ENCODE measurements around the gene PRKAB2. TPM values are rescaled to one million over a fixed set of nuclear protein-coding genes. Genes with fewer than 3 reads are reported as not detected.

Gene PRKAB2
- total RNA-seq (2014; rRNA removed; shearing (Covaris generic)) = 18.0 and 21.3 TPM in 2 replicates
- 18.3 and 22.7 TPM in 2 replicates for polyA plus RNA-seq (2015; cell fraction: cytosol; rRNA removed)
- polyA plus RNA-seq (2015; cell fraction: nucleus; rRNA removed) = 200 and 264 TPM in 2 replicates

GRCh38 chr1:147172168-147173016 lies at the start of gene PRKAB2:
PRKAB2 (minus strand) TSS chr1:147172470; CDS start chr1:147172144, 326 bp downstream.
- in situ Hi-C loops (cut with HindIII; ENCODE audit: low pct_unique_long_range_greater_than_20kb, low sequenced_read_pairs) = no loop called here
- peak; percentile 98 for DNase-seq (ENCODE audit: low read depth, low spot score)

- in situ Hi-C loops (cut with HindIII; ENCODE audit: low pct_unique_long_range_greater_than_20kb, low sequenced_read_pairs) = no loop called here
- no peak for DNase-seq (ENCODE audit: low read depth, low spot score)
Observed at GRCh38 chr1:147218606-147219005, 46.3 kb upstream of the PRKAB2 start.

GRCh38 chr1:147217141-147217540 lies 44.9 kb upstream of the PRKAB2 start:
- no peak for DNase-seq (ENCODE audit: low read depth, low spot score)
- in situ Hi-C loops (cut with HindIII; ENCODE audit: low pct_unique_long_range_greater_than_20kb, low sequenced_read_pairs) = no loop called here

- in situ Hi-C loops (cut with HindIII; ENCODE audit: low pct_unique_long_range_greater_than_20kb, low sequenced_read_pairs) = no loop called here
- DNase-seq (ENCODE audit: low read depth, low spot score) = no peak
Observed at GRCh38 chr1:147216124-147216523, 43.9 kb upstream of the PRKAB2 start.

GRCh38 chr1:147215540-147215916 lies 43.3 kb upstream of the PRKAB2 start:
- in situ Hi-C loops (cut with HindIII; ENCODE audit: low pct_unique_long_range_greater_than_20kb, low sequenced_read_pairs) = no loop called here
- DNase-seq (ENCODE audit: low read depth, low spot score) = no peak

- no peak for DNase-seq (ENCODE audit: low read depth, low spot score)
- in situ Hi-C loops (cut with HindIII; ENCODE audit: low pct_unique_long_range_greater_than_20kb, low sequenced_read_pairs) = no loop called here
Observed at GRCh38 chr1:147214842-147215539, 42.7 kb upstream of the PRKAB2 start.

- in situ Hi-C loops (cut with HindIII; ENCODE audit: low pct_unique_long_range_greater_than_20kb, low sequenced_read_pairs) = no loop called here
- DNase-seq (ENCODE audit: low read depth, low spot score) = no peak
Observed at GRCh38 chr1:147214325-147214724, 42.1 kb upstream of the PRKAB2 start.

- in situ Hi-C loops (cut with HindIII; ENCODE audit: low pct_unique_long_range_greater_than_20kb, low sequenced_read_pairs) = no loop called here
- DNase-seq (ENCODE audit: low read depth, low spot score) = no peak
Observed at GRCh38 chr1:147213271-147213670, 41.0 kb upstream of the PRKAB2 start.

- in situ Hi-C loops (cut with HindIII; ENCODE audit: low pct_unique_long_range_greater_than_20kb, low sequenced_read_pairs) = no loop called here
- no peak for DNase-seq (ENCODE audit: low read depth, low spot score)
Observed at GRCh38 chr1:147211577-147211976, 39.3 kb upstream of the PRKAB2 start.

GRCh38 chr1:147210987-147211386 lies 38.7 kb upstream of the PRKAB2 start:
- in situ Hi-C loops (cut with HindIII; ENCODE audit: low pct_unique_long_range_greater_than_20kb, low sequenced_read_pairs) = no loop called here
- DNase-seq (ENCODE audit: low read depth, low spot score) = no peak

- in situ Hi-C loops (cut with HindIII; ENCODE audit: low pct_unique_long_range_greater_than_20kb, low sequenced_read_pairs) = no loop called here
Observed at GRCh38 chr1:147209825-147210821, 37.9 kb upstream of the PRKAB2 start.

GRCh38 chr1:147208619-147209018 lies 36.3 kb upstream of the PRKAB2 start:
- no peak for DNase-seq (ENCODE audit: low read depth, low spot score)
- in situ Hi-C loops (cut with HindIII; ENCODE audit: low pct_unique_long_range_greater_than_20kb, low sequenced_read_pairs) = no loop called here

More at GRCh38 chr1:147209825-147210821, 37.9 kb upstream of the PRKAB2 start:
- DNase-seq (ENCODE audit: low read depth, low spot score) = no peak

GRCh38 chr1:147207192-147207591 lies 34.9 kb upstream of the PRKAB2 start:
- DNase-seq (ENCODE audit: low read depth, low spot score) = no peak
- in situ Hi-C loops (cut with HindIII; ENCODE audit: low pct_unique_long_range_greater_than_20kb, low sequenced_read_pairs) = no loop called here

GRCh38 chr1:147204080-147204479 lies 31.8 kb upstream of the PRKAB2 start:
- DNase-seq (ENCODE audit: low read depth, low spot score) = no peak
- in situ Hi-C loops (cut with HindIII; ENCODE audit: low pct_unique_long_range_greater_than_20kb, low sequenced_read_pairs) = no loop called here

GRCh38 chr1:147202576-147202975 lies 30.3 kb upstream of the PRKAB2 start:
- in situ Hi-C loops (cut with HindIII; ENCODE audit: low pct_unique_long_range_greater_than_20kb, low sequenced_read_pairs) = no loop called here
- no peak for DNase-seq (ENCODE audit: low read depth, low spot score)

GRCh38 chr1:147201786-147202185 lies 29.5 kb upstream of the PRKAB2 start:
- in situ Hi-C loops (cut with HindIII; ENCODE audit: low pct_unique_long_range_greater_than_20kb, low sequenced_read_pairs) = no loop called here
- DNase-seq (ENCODE audit: low read depth, low spot score) = no peak

- in situ Hi-C loops (cut with HindIII; ENCODE audit: low pct_unique_long_range_greater_than_20kb, low sequenced_read_pairs) = no loop called here
- DNase-seq (ENCODE audit: low read depth, low spot score) = no peak
Observed at GRCh38 chr1:147201276-147201675, 29.0 kb upstream of the PRKAB2 start.
